Tibial nerve (tissue), 4 donors: ENCODE data around the gene MRE11. TPM values are rescaled to one million over a fixed set of nuclear protein-coding genes. Genes with fewer than 3 reads are reported as not detected.
A peak's percentile ranks its signal among the peaks of the same experiment; 100 is the strongest.

ENCODE experiments used
- DNase-seq, 2 donors: peaks; one replicate each; pipeline ENCODE4 v3.0.0-alpha.2; 2019; ENCODE audit warnings: low spot score in 2 of 2
- H3K27ac ChIP-seq, 4 donors: fragments of 200-600 bp; sonication (generic) in 3 of 4; one replicate each; pipeline ENCODE4 v1.5.1; 2017 to 2019; ENCODE audit warnings: mild to moderate bottlenecking in 1 of 4
- H3K27me3 ChIP-seq, 2 donors: fragments of 200-600 bp; sonication (generic) in 1 of 2; one replicate each; pipeline versions ENCODE4 v1.5.1 to v1.6.0; 2017 to 2019
- H3K36me3 ChIP-seq, 3 donors: fragments of 200-600 bp; sonication (generic); one replicate each; pipeline ENCODE4 v1.5.1; 2018 to 2019
- H3K4me1 ChIP-seq, 4 donors: fragments of 200-600 bp; sonication (generic) in 3 of 4; one replicate each; pipeline ENCODE4 v1.5.1; 2017 to 2019
- H3K4me3 ChIP-seq, 4 donors: fragments of 200-600 bp; sonication (generic) in 3 of 4; one replicate each; pipeline ENCODE4 v1.5.1; 2017 to 2019; ENCODE audit warnings: mild to moderate bottlenecking in 1 of 4, moderate library complexity in 1 of 4
- H3K9me3 ChIP-seq, 4 donors: fragments of 200-600 bp; sonication (generic) in 3 of 4; one replicate each; pipeline ENCODE4 v1.5.1; 2017 to 2019
- EP300 ChIP-seq, 2 donors: sonication (generic); formaldehyde crosslinking; IDR thresholded peaks; one replicate each; pipeline ENCODE4 v1.6.1; 2017; ENCODE audit warnings: antibody characterized with exemption in 2 of 2, mild to moderate bottlenecking in 1 of 2
- POLR2A ChIP-seq, 2 donors: fragments of 450-650 bp; IDR thresholded peaks; one replicate each; pipeline ENCODE4 v1.6.1; 2017; ENCODE audit warnings: antibody characterized with exemption in 2 of 2, mild to moderate bottlenecking in 2 of 2, moderate library complexity in 2 of 2
- WGBS, 2 donors: methylation state at CpG; one replicate each; pipeline ENCODE4 v1.1.5; 2018; 5-methylcytosine and 5-hydroxymethylcytosine counted together
- total RNA-seq, 4 donors: library from RNA; depleted of rRNA; stranded (reverse); fragments of >200 nt; gene quantifications; one replicate each; pipeline ENCODE4 v1.1.0, GENCODE V29; 2016
- TF ChIP-seq, protein P1 (sequence below), 5 experiments: fragments of 200-600 bp in 3 of 5; fragments of 450-650 bp in 2 of 5; sonication (generic) in 3 of 5; IDR thresholded peaks; one replicate each; pipeline ENCODE4 v1.5.1; 2016 to 2019; ENCODE audit warnings: antibody characterized with exemption in 5 of 5, mild to moderate bottlenecking in 3 of 5, moderate library complexity in 2 of 5

MRE11 gene
- total RNA-seq, 4 donors from 2014 or later: 14.0 to 28.4 (median 17.4) TPM

DNA sequence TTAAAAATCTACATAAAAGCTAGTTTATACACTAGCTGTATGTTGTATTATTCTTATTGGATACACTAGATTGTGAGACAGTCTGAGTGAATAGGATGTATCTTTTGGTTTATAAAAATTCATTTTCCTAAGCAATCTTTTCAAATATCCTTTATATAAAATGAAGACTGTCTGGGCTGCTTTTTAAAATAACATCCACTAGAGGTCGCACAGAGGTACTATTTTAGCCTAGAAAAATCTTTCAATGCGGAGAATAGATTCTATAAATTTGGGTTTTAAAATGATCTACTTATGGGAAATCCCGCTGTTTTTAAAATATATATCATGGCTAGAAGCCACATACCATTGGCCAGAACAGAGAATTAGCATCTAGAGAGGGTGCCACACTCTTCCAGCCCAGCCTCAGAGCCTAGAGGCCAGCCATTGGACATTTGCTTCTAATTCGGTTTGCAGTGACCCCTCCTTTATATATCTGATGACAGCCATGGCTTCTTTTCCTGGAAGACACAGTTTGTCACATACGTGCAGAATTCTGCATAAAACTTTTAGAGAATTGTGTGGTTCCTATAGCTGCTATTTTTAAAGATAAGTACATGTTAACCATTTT lies 25.9 kb upstream of the MRE11 start:
- Histone ChIP-seq H3K27ac (no peak overlapping the region), H3K9me3 (no peaks in the 10 kb centered on the region), H3K36me3 (no peaks in the 10 kb centered on the region), H3K4me3 (no peak overlapping the region), H3K27me3 (no peaks in the 10 kb centered on the region), H3K4me1 (peaks cover 0 to 5% (median 0%) of the 10 kb centered on the region in 4 donors)
- peak in 1 of 2 donors; percentile 52 for DNase-seq
- WGBS, 2 donors: 9 to 21% methylated on average over 5 of the region's 5 CpGs
- no peak for TF ChIP-seq EP300 (IDR thresholded peaks at IDR 0.05)
- TF ChIP-seq, protein P1, sequence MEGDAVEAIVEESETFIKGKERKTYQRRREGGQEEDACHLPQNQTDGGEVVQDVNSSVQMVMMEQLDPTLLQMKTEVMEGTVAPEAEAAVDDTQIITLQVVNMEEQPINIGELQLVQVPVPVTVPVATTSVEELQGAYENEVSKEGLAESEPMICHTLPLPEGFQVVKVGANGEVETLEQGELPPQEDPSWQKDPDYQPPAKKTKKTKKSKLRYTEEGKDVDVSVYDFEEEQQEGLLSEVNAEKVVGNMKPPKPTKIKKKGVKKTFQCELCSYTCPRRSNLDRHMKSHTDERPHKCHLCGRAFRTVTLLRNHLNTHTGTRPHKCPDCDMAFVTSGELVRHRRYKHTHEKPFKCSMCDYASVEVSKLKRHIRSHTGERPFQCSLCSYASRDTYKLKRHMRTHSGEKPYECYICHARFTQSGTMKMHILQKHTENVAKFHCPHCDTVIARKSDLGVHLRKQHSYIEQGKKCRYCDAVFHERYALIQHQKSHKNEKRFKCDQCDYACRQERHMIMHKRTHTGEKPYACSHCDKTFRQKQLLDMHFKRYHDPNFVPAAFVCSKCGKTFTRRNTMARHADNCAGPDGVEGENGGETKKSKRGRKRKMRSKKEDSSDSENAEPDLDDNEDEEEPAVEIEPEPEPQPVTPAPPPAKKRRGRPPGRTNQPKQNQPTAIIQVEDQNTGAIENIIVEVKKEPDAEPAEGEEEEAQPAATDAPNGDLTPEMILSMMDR (IDR thresholded peaks at IDR 0.05): peak; percentile 61 to 69 (median 66)

DNA sequence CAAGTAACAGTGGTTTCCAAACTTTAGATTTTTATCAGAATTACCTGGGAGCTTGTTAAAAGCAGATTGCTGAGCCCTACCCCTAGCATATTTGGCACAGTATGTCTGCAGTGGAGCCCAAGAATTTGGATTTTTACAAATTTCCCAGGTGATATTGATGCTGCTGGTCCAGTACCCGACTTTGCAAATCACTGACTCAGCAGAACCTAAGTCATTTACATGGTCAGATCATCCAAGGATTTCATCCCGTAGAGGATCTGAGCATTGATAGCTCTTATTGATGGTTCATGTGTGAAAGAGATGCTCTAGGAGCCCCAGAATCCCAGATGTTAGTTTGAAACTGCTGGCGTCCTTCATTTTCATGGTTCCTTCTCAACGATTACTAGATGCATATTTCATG lies 24.7 kb upstream of the MRE11 start:
- no peaks in the 10 kb centered on the region for H3K36me3 ChIP-seq
- WGBS, 2 donors: 69 to 79% methylated on average over 4 of the region's 4 CpGs
- TF ChIP-seq EP300 (IDR thresholded peaks at IDR 0.05) (no peak), POLR2A (IDR thresholded peaks at IDR 0.05) (no peak)
- TF ChIP-seq, protein P1 (IDR thresholded peaks at IDR 0.05): no peak
- peaks cover 0 to 5% (median 0%) of the 10 kb centered on the region in 4 donors for H3K4me1 ChIP-seq
- H3K4me3 ChIP-seq: no peak overlapping the region
- DNase-seq: no peak
- H3K9me3 ChIP-seq: no peaks in the 10 kb centered on the region
- H3K27me3 ChIP-seq: no peaks in the 10 kb centered on the region
- H3K27ac ChIP-seq: no peak overlapping the region

DNA sequence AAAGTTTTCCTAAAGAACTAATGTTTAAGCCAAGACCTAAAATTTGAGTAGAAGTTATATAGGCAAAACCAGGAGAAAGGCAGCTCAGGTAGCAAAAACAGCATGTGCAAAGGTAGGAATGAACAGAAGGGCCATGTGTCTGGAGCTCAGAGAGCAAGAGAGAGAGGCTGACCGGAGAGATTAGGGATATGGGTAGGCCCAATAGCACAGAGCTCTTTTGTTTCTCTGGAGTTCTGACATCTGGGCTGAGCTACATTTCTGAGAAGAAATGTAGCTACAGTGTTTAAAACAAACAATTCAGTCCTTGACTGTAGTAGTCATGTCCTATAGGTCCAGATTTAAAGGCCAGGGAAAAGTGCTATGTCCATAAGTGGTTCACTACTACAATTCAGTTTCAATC lies 23.1 kb upstream of the MRE11 start:
- H3K4me1 ChIP-seq: peaks cover 0 to 21% (median 4%) of the 10 kb centered on the region in 4 donors
- TF ChIP-seq EP300 (IDR thresholded peaks at IDR 0.05) (no peak), POLR2A (IDR thresholded peaks at IDR 0.05) (no peak)
- TF ChIP-seq, protein P1 (IDR thresholded peaks at IDR 0.05): no peak
- WGBS, 2 donors: 24 to 49% methylated on average over 1 of the region's 1 CpG

DNA sequence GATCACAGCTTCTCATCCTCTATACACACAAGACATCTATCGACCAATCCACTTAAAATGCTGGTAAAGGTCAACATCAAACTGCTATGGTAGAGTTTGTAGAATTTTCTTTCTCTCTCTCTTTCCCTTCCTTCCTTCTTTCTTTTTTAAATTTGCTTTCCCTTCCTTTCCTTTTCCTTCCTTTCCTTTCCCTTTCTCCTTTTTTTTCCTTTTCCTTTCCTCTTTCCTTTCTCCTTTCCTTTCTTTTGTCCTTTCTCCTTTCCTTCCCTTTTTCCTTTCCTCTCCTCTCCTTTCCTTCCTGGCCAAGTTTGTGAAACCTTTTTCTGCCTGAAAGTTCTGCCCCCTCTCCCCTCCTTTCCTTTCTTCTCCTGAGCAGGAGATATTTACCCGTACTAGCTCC lies 21.8 kb upstream of the MRE11 start:
- WGBS, 2 donors: 88 to 91% methylated on average over 2 of the region's 2 CpGs
- Histone ChIP-seq H3K4me3 (no peak overlapping the region), H3K27me3 (no peaks in the 10 kb centered on the region), H3K9me3 (no peaks in the 10 kb centered on the region), H3K27ac (no peak overlapping the region), H3K36me3 (no peaks in the 10 kb centered on the region), H3K4me1 (peaks cover 0 to 21% (median 4%) of the 10 kb centered on the region in 4 donors)
- no peak for DNase-seq
- TF ChIP-seq POLR2A (IDR thresholded peaks at IDR 0.05): no peak
- no peak for TF ChIP-seq EP300 (IDR thresholded peaks at IDR 0.05)
- TF ChIP-seq, protein P1 (IDR thresholded peaks at IDR 0.05): no peak

More for the DNA sequence above, 23.1 kb upstream of the MRE11 start:
- Histone ChIP-seq H3K27ac (no peak overlapping the region), H3K36me3 (no peaks in the 10 kb centered on the region), H3K9me3 (no peaks in the 10 kb centered on the region), H3K27me3 (no peaks in the 10 kb centered on the region), H3K4me3 (no peak overlapping the region)
- no peak for DNase-seq

DNA sequence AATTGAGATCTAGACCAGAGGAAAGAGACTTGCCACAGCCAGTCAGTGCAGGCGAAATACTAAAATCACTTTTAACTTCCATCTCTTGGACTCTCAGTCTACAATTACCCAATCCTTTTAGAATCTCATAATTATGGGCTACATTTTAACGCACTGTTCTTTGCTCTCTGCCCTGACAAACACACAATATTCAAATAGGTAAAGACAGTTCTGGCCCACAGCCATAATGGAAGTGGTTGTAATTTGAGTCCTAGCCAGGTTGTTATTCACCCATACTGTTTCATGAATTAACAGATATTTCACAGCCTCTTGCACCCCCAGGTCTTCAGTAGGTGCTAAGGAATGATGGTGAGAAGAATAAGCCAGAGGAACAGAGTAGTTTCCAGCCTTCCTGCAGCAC lies 19.4 kb upstream of the MRE11 start:
- H3K27me3 ChIP-seq: no peaks in the 10 kb centered on the region
- H3K36me3 ChIP-seq: no peaks in the 10 kb centered on the region
- 68 to 69% methylated on average over 2 of the region's 2 CpGs for WGBS, 2 donors
- H3K4me1 ChIP-seq: peaks cover 0 to 16% (median 4%) of the 10 kb centered on the region in 4 donors
- no peak overlapping the region for H3K4me3 ChIP-seq
- TF ChIP-seq POLR2A (IDR thresholded peaks at IDR 0.05) (no peak), EP300 (IDR thresholded peaks at IDR 0.05) (no peak)
- TF ChIP-seq, protein P1 (IDR thresholded peaks at IDR 0.05): no peak
- no peaks in the 10 kb centered on the region for H3K9me3 ChIP-seq
- no peak overlapping the region for H3K27ac ChIP-seq
- no peak for DNase-seq
